Adipocyte (in vitro differentiated cells): ENCODE results near the gene LIMK1.
A peak's percentile ranks its signal among the peaks of the same experiment; 100 is the strongest.

ENCODE experiments used
- DNase-seq: peaks from one replicate; pipeline ENCODE4 v3.0.0-alpha.2; 2015; ENCODE audit warnings: low read depth
- H3K27me3 ChIP-seq: replicated peaks from 2 replicates; pipeline ENCODE4 v1.7.0; 2013; ENCODE audit warnings: mild to moderate bottlenecking, low read length, moderate library complexity; ENCODE audit not compliant: control insufficient read depth, insufficient read depth
- H3K36me3 ChIP-seq: 2 replicates; pipeline ENCODE4 v1.7.0; 2013; ENCODE audit warnings: low read length, mild to moderate bottlenecking, moderate library complexity; ENCODE audit not compliant: control insufficient read depth, insufficient read depth, severe bottlenecking
- H3K4me1 ChIP-seq: 2 replicates; pipeline ENCODE4 v1.7.0; 2013; ENCODE audit warnings: mild to moderate bottlenecking, low read length, moderate library complexity; ENCODE audit not compliant: control insufficient read depth, insufficient read depth
- H3K4me3 ChIP-seq: 2 replicates; pipeline ENCODE4 v1.7.0; 2013; ENCODE audit warnings: mild to moderate bottlenecking, low read length, moderate library complexity
- H3K9ac ChIP-seq: 2 replicates; pipeline ENCODE4 v1.7.0; 2013; ENCODE audit warnings: mild to moderate bottlenecking, low read length, moderate library complexity
- H3K9me3 ChIP-seq: 2 replicates; pipeline ENCODE4 v1.7.0; 2013; ENCODE audit warnings: mild to moderate bottlenecking, low read length, moderate library complexity; ENCODE audit not compliant: control insufficient read depth

Gene LIMK1

GRCh38 chr7:74138945-74139843 is 55.6 kb downstream of the LIMK1 start:
- no peaks in the 10 kb centered on the region for H3K9me3 ChIP-seq
- H3K4me3 ChIP-seq, result no peak overlapping the region
- H3K27me3 ChIP-seq, result no peaks in the 10 kb centered on the region
- H3K9ac ChIP-seq, result no peak overlapping the region
- no peak for DNase-seq
- peaks cover 9% of the 10 kb centered on the region for H3K4me1 ChIP-seq
- H3K36me3 ChIP-seq, result no peaks in the 10 kb centered on the region

- Histone ChIP-seq H3K27me3 (no peaks in the 10 kb centered on the region), H3K36me3 (no peaks in the 10 kb centered on the region), H3K4me3 (no peak overlapping the region), H3K9ac (no peak overlapping the region), H3K4me1 (peaks cover 9% of the 10 kb centered on the region), H3K9me3 (peaks cover 3% of the 10 kb centered on the region)
- DNase-seq, result no peak
Observed at GRCh38 chr7:74141705-74142104, 58.1 kb downstream of the LIMK1 start.

GRCh38 chr7:74143383-74143782 is 59.8 kb downstream of the LIMK1 start:
- Histone ChIP-seq H3K36me3 (no peaks in the 10 kb centered on the region), H3K4me3 (no peak overlapping the region), H3K4me1 (peaks cover 9% of the 10 kb centered on the region), H3K9me3 (peaks cover 3% of the 10 kb centered on the region), H3K27me3 (no peaks in the 10 kb centered on the region), H3K9ac (no peak overlapping the region)
- no peak for DNase-seq

GRCh38 chr7:74148491-74148890 is 64.9 kb downstream of the LIMK1 start:
- peaks cover 3% of the 10 kb centered on the region for H3K4me1 ChIP-seq
- no peak for DNase-seq
- peaks cover 3% of the 10 kb centered on the region for H3K9me3 ChIP-seq
- no peaks in the 10 kb centered on the region for H3K27me3 ChIP-seq
- no peak overlapping the region for H3K4me3 ChIP-seq
- H3K36me3 ChIP-seq, result no peaks in the 10 kb centered on the region
- H3K9ac ChIP-seq, result no peak overlapping the region

GRCh38 chr7:74149071-74149470 is 65.5 kb downstream of the LIMK1 start:
- no peak for DNase-seq
- H3K4me3 ChIP-seq, result no peak overlapping the region
- no peak overlapping the region for H3K9ac ChIP-seq
- H3K4me1 ChIP-seq, result peaks cover 3% of the 10 kb centered on the region
- H3K27me3 ChIP-seq, result no peaks in the 10 kb centered on the region
- H3K36me3 ChIP-seq, result no peaks in the 10 kb centered on the region
- peaks cover 3% of the 10 kb centered on the region for H3K9me3 ChIP-seq

- H3K36me3 ChIP-seq, result no peaks in the 10 kb centered on the region
- no peak overlapping the region for H3K4me3 ChIP-seq
- no peak overlapping the region for H3K9ac ChIP-seq
- peaks cover 3% of the 10 kb centered on the region for H3K9me3 ChIP-seq
- H3K4me1 ChIP-seq, result peaks cover 3% of the 10 kb centered on the region
- H3K27me3 ChIP-seq, result no peaks in the 10 kb centered on the region
- peak; percentile 47 for DNase-seq
Observed at GRCh38 chr7:74149603-74150002, 66.0 kb downstream of the LIMK1 start.

- Histone ChIP-seq H3K9ac (no peak overlapping the region), H3K36me3 (no peaks in the 10 kb centered on the region), H3K9me3 (no peaks in the 10 kb centered on the region), H3K27me3 (no peaks in the 10 kb centered on the region), H3K4me3 (no peak overlapping the region), H3K4me1 (peaks cover 3% of the 10 kb centered on the region)
- DNase-seq, result no peak
Observed at GRCh38 chr7:74153736-74154135, 70.1 kb downstream of the LIMK1 start.

- H3K9me3 ChIP-seq, result no peaks in the 10 kb centered on the region
- no peaks in the 10 kb centered on the region for H3K4me1 ChIP-seq
- H3K27me3 ChIP-seq, result no peaks in the 10 kb centered on the region
- DNase-seq, result no peak
- H3K4me3 ChIP-seq, result no peak overlapping the region
- H3K36me3 ChIP-seq, result no peaks in the 10 kb centered on the region
- H3K9ac ChIP-seq, result no peak overlapping the region
Observed at GRCh38 chr7:74155810-74156395, 72.3 kb downstream of the LIMK1 start.

GRCh38 chr7:74157605-74158004 is 74.0 kb downstream of the LIMK1 start:
- Histone ChIP-seq H3K36me3 (no peaks in the 10 kb centered on the region), H3K4me3 (no peak overlapping the region), H3K4me1 (no peaks in the 10 kb centered on the region), H3K9ac (no peak overlapping the region), H3K27me3 (no peaks in the 10 kb centered on the region), H3K9me3 (no peaks in the 10 kb centered on the region)
- DNase-seq, result no peak

GRCh38 chr7:74164985-74165456 is 81.4 kb downstream of the LIMK1 start:
- peak; percentile 39 for DNase-seq
- H3K9ac ChIP-seq, result peak overlapping the region; percentile 42
- H3K4me3 ChIP-seq, result no peak overlapping the region

GRCh38 chr7:74165867-74166593 is 82.4 kb downstream of the LIMK1 start:
- H3K9ac ChIP-seq, result no peak overlapping the region
- no peaks in the 10 kb centered on the region for H3K9me3 ChIP-seq
- no peak overlapping the region for H3K4me3 ChIP-seq
- H3K27me3 ChIP-seq, result no peaks in the 10 kb centered on the region
- H3K4me1 ChIP-seq, result no peaks in the 10 kb centered on the region
- no peaks in the 10 kb centered on the region for H3K36me3 ChIP-seq
- no peak for DNase-seq

More at GRCh38 chr7:74164985-74165456, 81.4 kb downstream of the LIMK1 start:
- H3K4me1 ChIP-seq, result no peaks in the 10 kb centered on the region
- H3K36me3 ChIP-seq, result no peaks in the 10 kb centered on the region
- no peaks in the 10 kb centered on the region for H3K27me3 ChIP-seq
- H3K9me3 ChIP-seq, result no peaks in the 10 kb centered on the region
